A549 (cell line): ENCODE results near the gene SOX6.

Experiments used
- BHLHE40 ChIP-seq: IDR thresholded peaks from 2 replicates; pipeline ENCODE4 v1.6.1; 2012; ENCODE audit warnings: low read depth, low read length, inconsistent platforms
- CHD2 ChIP-seq: fragments of 150-350 bp; IDR thresholded peaks from 2 replicates; pipeline ENCODE4 v1.6.1; 2014; ENCODE audit warnings: low read length; ENCODE audit not compliant: partially characterized antibody
- CTCF ChIP-seq: fragments of >200 bp; sonication (Bioruptor Twin); formaldehyde crosslinking; IDR thresholded peaks from 3 replicates; pipeline ENCODE4 v1.5.1; 2016
- EP300 ChIP-seq, 2 experiments: fragments of >200 bp; sonication (Bioruptor Twin); formaldehyde crosslinking; IDR thresholded peaks; 2 replicates in 1 of 2; 3 replicates in 1 of 2; pipeline ENCODE4 v1.6.1; 2016 to 2017
- ESRRA ChIP-seq: fragments of 150-350 bp; IDR thresholded peaks from 2 replicates; pipeline ENCODE4 v1.6.1; 2014; ENCODE audit warnings: mild to moderate bottlenecking, low read length, borderline replicate concordance
- HOXB5 ChIP-seq: fragments of 250-450 bp; sonication (Bioruptor Pico); IDR thresholded peaks from 2 replicates; pipeline ENCODE4 v1.5.0; 2020; ENCODE audit warnings: mild to moderate bottlenecking, moderate library complexity
- JUNB ChIP-seq: fragments of >200 bp; sonication (Bioruptor Twin); formaldehyde crosslinking; IDR thresholded peaks from 2 replicates; pipeline ENCODE4 v1.6.1; 2016
- KDM5A ChIP-seq: fragments of 200-600 bp; sonication (generic); IDR thresholded peaks from 2 replicates; pipeline ENCODE4 v1.6.1; 2016; ENCODE audit warnings: antibody characterized with exemption, mild to moderate bottlenecking
- POLR2A ChIP-seq: IDR thresholded peaks from 2 replicates; pipeline ENCODE4 v1.6.1; 2012; ENCODE audit warnings: mild to moderate bottlenecking, low read length
- POLR2AphosphoS2 ChIP-seq: conservative IDR thresholded peaks from 2 replicates; pipeline ENCODE4 v1.6.1; 2012; ENCODE audit warnings: low read length, improper control_type of control experiment, inconsistent platforms
- TF ChIP-seq, protein P1 (sequence below): fragments of 200-600 bp; sonication (generic); IDR thresholded peaks from 2 replicates; pipeline ENCODE4 v1.6.1; 2016; ENCODE audit warnings: antibody characterized with exemption, mild to moderate bottlenecking, moderate library complexity

GRCh38 chr11:16013649-16014275 is 342.6 kb downstream of the SOX6 start:
- TF ChIP-seq BHLHE40 (no peak), POLR2A (no peak), JUNB (no peak), CTCF (no peak), CHD2 (no peak), ESRRA (no peak), POLR2AphosphoS2 (no peak), EP300 (IDR thresholded peaks at IDR 0.05) (no peak), KDM5A (no peak), HOXB5 (no peak)
- TF ChIP-seq, protein P1, sequence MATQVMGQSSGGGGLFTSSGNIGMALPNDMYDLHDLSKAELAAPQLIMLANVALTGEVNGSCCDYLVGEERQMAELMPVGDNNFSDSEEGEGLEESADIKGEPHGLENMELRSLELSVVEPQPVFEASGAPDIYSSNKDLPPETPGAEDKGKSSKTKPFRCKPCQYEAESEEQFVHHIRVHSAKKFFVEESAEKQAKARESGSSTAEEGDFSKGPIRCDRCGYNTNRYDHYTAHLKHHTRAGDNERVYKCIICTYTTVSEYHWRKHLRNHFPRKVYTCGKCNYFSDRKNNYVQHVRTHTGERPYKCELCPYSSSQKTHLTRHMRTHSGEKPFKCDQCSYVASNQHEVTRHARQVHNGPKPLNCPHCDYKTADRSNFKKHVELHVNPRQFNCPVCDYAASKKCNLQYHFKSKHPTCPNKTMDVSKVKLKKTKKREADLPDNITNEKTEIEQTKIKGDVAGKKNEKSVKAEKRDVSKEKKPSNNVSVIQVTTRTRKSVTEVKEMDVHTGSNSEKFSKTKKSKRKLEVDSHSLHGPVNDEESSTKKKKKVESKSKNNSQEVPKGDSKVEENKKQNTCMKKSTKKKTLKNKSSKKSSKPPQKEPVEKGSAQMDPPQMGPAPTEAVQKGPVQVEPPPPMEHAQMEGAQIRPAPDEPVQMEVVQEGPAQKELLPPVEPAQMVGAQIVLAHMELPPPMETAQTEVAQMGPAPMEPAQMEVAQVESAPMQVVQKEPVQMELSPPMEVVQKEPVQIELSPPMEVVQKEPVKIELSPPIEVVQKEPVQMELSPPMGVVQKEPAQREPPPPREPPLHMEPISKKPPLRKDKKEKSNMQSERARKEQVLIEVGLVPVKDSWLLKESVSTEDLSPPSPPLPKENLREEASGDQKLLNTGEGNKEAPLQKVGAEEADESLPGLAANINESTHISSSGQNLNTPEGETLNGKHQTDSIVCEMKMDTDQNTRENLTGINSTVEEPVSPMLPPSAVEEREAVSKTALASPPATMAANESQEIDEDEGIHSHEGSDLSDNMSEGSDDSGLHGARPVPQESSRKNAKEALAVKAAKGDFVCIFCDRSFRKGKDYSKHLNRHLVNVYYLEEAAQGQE: no peak
